Activated CD4-positive, alpha-beta T cell treated with anti-CD3 and anti-CD28 coated beads, Interleukin-2, amount 10 ng/mL, durations not matched to agents 7 days and 5 days (primary cell): ENCODE data around the gene HDAC8. TPM values are rescaled to one million over a fixed set of nuclear protein-coding genes. Genes with fewer than 3 reads are reported as not detected.
"Not testable (repeated sequence)": the region's sequence is repeated elsewhere in the genome, so short reads cannot be mapped to it uniquely, and the experiment has no call there.

Experiments used
- CTCF ChIA-PET: fragments of 350-600 bp; sonication (Branson Sonifier 250); formaldehyde crosslinking; loops from one replicate; lab custom pipeline; 2021; ENCODE audit warnings: antibody characterized with exemption; lab: Charles Lee
- POLR2A ChIA-PET: fragments of 350-600 bp; sonication (Branson Sonifier 250); formaldehyde crosslinking; loops from one replicate; lab custom pipeline; 2021; ENCODE audit warnings: antibody characterized with exemption; lab: Charles Lee
- DNase-seq: peaks from one replicate; pipeline ENCODE4 v3.0.0-alpha.2; 2020
- H3K27ac Mint-ChIP-seq: one replicate; pipeline ENCODE4 v1.8.0; 2021; ENCODE audit warnings: mild to moderate bottlenecking, moderate library complexity, mixed read lengths
- H3K27me3 Mint-ChIP-seq: one replicate; pipeline ENCODE4 v1.8.0; 2021; ENCODE audit warnings: mixed read lengths
- H3K36me3 Mint-ChIP-seq: one replicate; pipeline ENCODE4 v1.8.0; 2021; ENCODE audit warnings: low read depth, mixed read lengths
- H3K4me1 Mint-ChIP-seq: one replicate; pipeline ENCODE4 v1.8.0; 2021; ENCODE audit warnings: mixed read lengths
- H3K4me3 Mint-ChIP-seq: one replicate; pipeline ENCODE4 v1.8.0; 2021; ENCODE audit warnings: mild to moderate bottlenecking, moderate library complexity, mixed read lengths
- H3K9me3 Mint-ChIP-seq: one replicate; pipeline ENCODE4 v1.8.0; 2021; ENCODE audit warnings: mixed read lengths
- total RNA-seq, 2 experiments: library from RNA; stranded (reverse); gene quantifications; one replicate each; pipeline ENCODE4 v1.2.3, GENCODE V29; 2021

HDAC8 gene
- total RNA-seq, 2 experiments from 2014 or later: 22.2 to 24.6 TPM

- H3K9me3 Mint-ChIP-seq, DNase-seq, H3K36me3 Mint-ChIP-seq, POLR2A ChIA-PET, H3K4me1 Mint-ChIP-seq, H3K4me3 Mint-ChIP-seq, CTCF ChIA-PET, H3K27me3 Mint-ChIP-seq, H3K27ac Mint-ChIP-seq: not testable (repeated sequence)
These were observed 167.5 kb downstream of the HDAC8 start for GRCh38 chrX:72405136-72405535.

- Mint-ChIP-seq H3K4me1 (no peaks in the 10 kb centered on the region), H3K27me3 (no peaks in the 10 kb centered on the region), H3K9me3 (no peaks in the 10 kb centered on the region), H3K4me3 (no peak overlapping the region), H3K36me3 (peaks cover 7% of the 10 kb centered on the region), H3K27ac (no peak overlapping the region)
- POLR2A ChIA-PET: no interaction called here
- no peak for DNase-seq
- CTCF ChIA-PET: no interaction called here
These were observed 170.0 kb downstream of the HDAC8 start for GRCh38 chrX:72402614-72403013.

GRCh38 chrX:72399816-72400215, 172.8 kb downstream of the HDAC8 start:
- no peaks in the 10 kb centered on the region for H3K4me1 Mint-ChIP-seq
- H3K4me3 Mint-ChIP-seq: no peak overlapping the region
- peaks cover 1% of the 10 kb centered on the region for H3K36me3 Mint-ChIP-seq
- CTCF ChIA-PET: no interaction called here
- H3K27ac Mint-ChIP-seq: no peak overlapping the region
- POLR2A ChIA-PET: no interaction called here
- H3K27me3 Mint-ChIP-seq: no peaks in the 10 kb centered on the region
- DNase-seq: no peak
- no peaks in the 10 kb centered on the region for H3K9me3 Mint-ChIP-seq

GRCh38 chrX:72396117-72396516, 176.5 kb downstream of the HDAC8 start:
- no peaks in the 10 kb centered on the region for H3K4me1 Mint-ChIP-seq
- ChIA-PET POLR2A (no interaction called here), CTCF (no interaction called here)
- no peak overlapping the region for H3K4me3 Mint-ChIP-seq
- no peaks in the 10 kb centered on the region for H3K36me3 Mint-ChIP-seq
- no peak overlapping the region for H3K27ac Mint-ChIP-seq
- no peak for DNase-seq
- no peaks in the 10 kb centered on the region for H3K9me3 Mint-ChIP-seq
- H3K27me3 Mint-ChIP-seq: no peaks in the 10 kb centered on the region

DNA sequence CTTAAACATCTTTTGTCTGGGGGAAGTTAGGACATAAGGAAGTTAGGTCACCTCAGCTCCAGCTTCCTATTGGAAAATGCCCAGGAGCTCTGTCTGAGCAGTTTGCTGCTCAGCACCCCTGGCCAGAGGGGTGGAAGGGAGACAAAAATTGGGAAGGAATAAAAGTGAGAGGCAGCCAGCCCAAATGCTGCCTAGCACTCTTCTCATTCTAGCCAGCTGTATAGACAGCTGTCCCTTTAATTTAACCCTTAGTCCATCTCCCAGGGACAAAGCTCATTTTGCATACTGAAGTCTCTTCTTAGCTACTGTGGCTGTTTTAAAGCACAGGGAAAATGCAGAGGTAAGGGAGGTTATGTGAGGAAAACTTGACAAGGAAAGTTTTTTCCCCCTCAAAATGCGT, 177.4 kb downstream of the HDAC8 start:
- CTCF ChIA-PET: no interaction called here
- H3K27ac Mint-ChIP-seq: no peak overlapping the region
- H3K4me1 Mint-ChIP-seq: no peaks in the 10 kb centered on the region
- H3K36me3 Mint-ChIP-seq: no peaks in the 10 kb centered on the region
- no peaks in the 10 kb centered on the region for H3K27me3 Mint-ChIP-seq
- DNase-seq: no peak
- H3K9me3 Mint-ChIP-seq: no peaks in the 10 kb centered on the region
- POLR2A ChIA-PET: no interaction called here
- H3K4me3 Mint-ChIP-seq: no peak overlapping the region

- ChIA-PET CTCF (no interaction called here), POLR2A (no interaction called here)
- no peak overlapping the region for H3K27ac Mint-ChIP-seq
- no peaks in the 10 kb centered on the region for H3K36me3 Mint-ChIP-seq
- H3K4me3 Mint-ChIP-seq: no peak overlapping the region
- no peaks in the 10 kb centered on the region for H3K4me1 Mint-ChIP-seq
- no peak for DNase-seq
- no peaks in the 10 kb centered on the region for H3K27me3 Mint-ChIP-seq
- H3K9me3 Mint-ChIP-seq: no peaks in the 10 kb centered on the region
These were observed 178.0 kb downstream of the HDAC8 start for GRCh38 chrX:72394518-72395170.

- Mint-ChIP-seq H3K4me3 (no peak overlapping the region), H3K27ac (no peak overlapping the region), H3K9me3 (no peaks in the 10 kb centered on the region)
These were observed 178.7 kb downstream of the HDAC8 start for GRCh38 chrX:72393836-72394517.

GRCh38 chrX:72392816-72393800, 179.5 kb downstream of the HDAC8 start:
- H3K27me3 Mint-ChIP-seq: no peaks in the 10 kb centered on the region
- H3K4me3 Mint-ChIP-seq: no peak overlapping the region
- ChIA-PET CTCF (no interaction called here), POLR2A (no interaction called here)
- H3K4me1 Mint-ChIP-seq: no peaks in the 10 kb centered on the region
- H3K36me3 Mint-ChIP-seq: no peaks in the 10 kb centered on the region
- H3K27ac Mint-ChIP-seq: no peak overlapping the region
- H3K9me3 Mint-ChIP-seq: no peaks in the 10 kb centered on the region
- DNase-seq: no peak

More at GRCh38 chrX:72393836-72394517, 178.7 kb downstream of the HDAC8 start:
- ChIA-PET POLR2A (no interaction called here), CTCF (no interaction called here)
- no peak for DNase-seq
- Mint-ChIP-seq H3K4me1 (no peaks in the 10 kb centered on the region), H3K36me3 (no peaks in the 10 kb centered on the region), H3K27me3 (no peaks in the 10 kb centered on the region)

- no peaks in the 10 kb centered on the region for H3K9me3 Mint-ChIP-seq
- no peak overlapping the region for H3K4me3 Mint-ChIP-seq
- H3K27me3 Mint-ChIP-seq: no peaks in the 10 kb centered on the region
- H3K27ac Mint-ChIP-seq: no peak overlapping the region
- ChIA-PET POLR2A (no interaction called here), CTCF (no interaction called here)
- no peak for DNase-seq
- no peaks in the 10 kb centered on the region for H3K36me3 Mint-ChIP-seq
- H3K4me1 Mint-ChIP-seq: no peaks in the 10 kb centered on the region
These were observed 180.6 kb downstream of the HDAC8 start for GRCh38 chrX:72392042-72392441.

- ChIA-PET CTCF (no interaction called here), POLR2A (no interaction called here)
- Mint-ChIP-seq H3K36me3 (no peaks in the 10 kb centered on the region), H3K27ac (no peak overlapping the region), H3K27me3 (no peaks in the 10 kb centered on the region), H3K4me3 (no peak overlapping the region), H3K4me1 (peaks cover 4% of the 10 kb centered on the region), H3K9me3 (no peaks in the 10 kb centered on the region)
- DNase-seq: no peak
These were observed 185.4 kb downstream of the HDAC8 start for GRCh38 chrX:72387247-72387646.

- ChIA-PET CTCF (interaction anchor here (1.1 kb wide), 1 partner anchor 9 kb away, joined by 3 read pairs; no protein-coding TSS in a partner anchor), POLR2A (no interaction called here)
- Mint-ChIP-seq H3K4me1 (peaks cover 4% of the 10 kb centered on the region), H3K9me3 (no peaks in the 10 kb centered on the region), H3K36me3 (no peaks in the 10 kb centered on the region), H3K4me3 (no peak overlapping the region), H3K27ac (no peak overlapping the region), H3K27me3 (no peaks in the 10 kb centered on the region)
- no peak for DNase-seq
These were observed 190.4 kb downstream of the HDAC8 start for GRCh38 chrX:72382202-72382595.

DNA sequence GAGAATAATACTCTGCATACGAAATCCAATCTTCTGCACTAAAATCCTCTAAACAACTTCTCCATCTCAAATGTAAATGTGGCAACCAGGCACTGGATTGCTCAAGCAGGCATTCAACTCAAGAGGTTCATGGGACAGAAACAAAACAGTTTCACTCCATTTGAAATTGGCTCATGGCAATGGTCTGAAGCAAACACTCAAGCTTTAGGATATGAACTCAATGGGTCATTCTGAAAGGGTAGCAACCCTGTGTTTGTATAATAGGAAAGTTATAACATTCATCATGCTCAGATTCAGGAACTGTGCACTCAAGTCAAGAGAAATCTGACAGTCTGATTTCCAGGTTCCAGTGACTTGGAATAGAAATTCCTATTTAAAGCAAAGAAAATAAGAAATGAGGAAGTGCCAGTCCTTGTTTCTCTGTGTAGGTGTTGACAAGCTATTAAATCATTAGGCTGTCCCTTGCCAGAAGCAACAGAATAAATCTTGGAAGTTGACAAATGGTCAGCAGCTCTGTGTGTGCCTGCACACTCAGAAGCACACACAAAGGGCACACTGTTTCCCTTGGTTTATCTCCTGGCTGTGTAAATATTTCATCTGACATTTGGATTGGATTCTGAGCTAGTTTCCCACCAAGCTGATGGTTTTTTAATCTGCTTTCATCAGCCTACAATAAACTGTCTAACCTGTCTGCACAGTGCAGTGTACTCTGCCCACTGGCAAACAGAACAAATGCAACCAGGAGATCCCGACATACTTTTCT, 191.0 kb downstream of the HDAC8 start:
- no peak for DNase-seq
- Mint-ChIP-seq H3K27me3 (no peaks in the 10 kb centered on the region), H3K9me3 (no peaks in the 10 kb centered on the region), H3K4me3 (no peak overlapping the region), H3K27ac (no peak overlapping the region), H3K4me1 (peaks cover 4% of the 10 kb centered on the region), H3K36me3 (no peaks in the 10 kb centered on the region)
- CTCF ChIA-PET: interaction anchor here (1.1 kb wide), 1 partner anchor 10 kb away, joined by 3 read pairs; no protein-coding TSS in a partner anchor
- POLR2A ChIA-PET: no interaction called here
